ENCODE results near the gene SART3.

SART3 gene

GRCh38 chr12:108483213-108484059 is 77.5 kb downstream of the SART3 start:
- Histone ChIP-seq H3K4me1 (ENCODE audit: control insufficient read depth, insufficient read depth, low read length) (peaks cover 3% of the 10 kb centered on the region), H3K9me3 (ENCODE audit: control insufficient read depth, insufficient read depth, low read length) (no peaks in the 10 kb centered on the region), H3K36me3 (ENCODE audit: control insufficient read depth, insufficient read depth, low read length) (no peaks in the 10 kb centered on the region), H3K9ac (ENCODE audit: low read depth, low read length) (no peak overlapping the region), H3K4me3 (ENCODE audit: low read depth, low read length) (no peak overlapping the region), H3K27me3 (ENCODE audit: control insufficient read depth, insufficient read depth, low read length) (peaks cover 7% of the 10 kb centered on the region)

- Histone ChIP-seq H3K27me3 (ENCODE audit: control insufficient read depth, insufficient read depth, low read length) (peaks cover 7% of the 10 kb centered on the region), H3K4me3 (ENCODE audit: low read depth, low read length) (no peak overlapping the region), H3K36me3 (ENCODE audit: control insufficient read depth, insufficient read depth, low read length) (no peaks in the 10 kb centered on the region), H3K9ac (ENCODE audit: low read depth, low read length) (no peak overlapping the region), H3K4me1 (ENCODE audit: control insufficient read depth, insufficient read depth, low read length) (peaks cover 3% of the 10 kb centered on the region), H3K9me3 (ENCODE audit: control insufficient read depth, insufficient read depth, low read length) (no peaks in the 10 kb centered on the region)
Observed at GRCh38 chr12:108482717-108483212, 78.2 kb downstream of the SART3 start.

- H3K9me3 ChIP-seq (ENCODE audit: control insufficient read depth, insufficient read depth, low read length) = no peaks in the 10 kb centered on the region
- H3K4me1 ChIP-seq (ENCODE audit: control insufficient read depth, insufficient read depth, low read length) = peaks cover 3% of the 10 kb centered on the region
- no peaks in the 10 kb centered on the region for H3K36me3 ChIP-seq (ENCODE audit: control insufficient read depth, insufficient read depth, low read length)
- peaks cover 7% of the 10 kb centered on the region for H3K27me3 ChIP-seq (ENCODE audit: control insufficient read depth, insufficient read depth, low read length)
- no peak overlapping the region for H3K4me3 ChIP-seq (ENCODE audit: low read depth, low read length)
- H3K9ac ChIP-seq (ENCODE audit: low read depth, low read length) = no peak overlapping the region
Observed at GRCh38 chr12:108479364-108480070, 81.5 kb downstream of the SART3 start.

- Histone ChIP-seq H3K36me3 (ENCODE audit: control insufficient read depth, insufficient read depth, low read length) (no peaks in the 10 kb centered on the region), H3K9ac (ENCODE audit: low read depth, low read length) (no peak overlapping the region), H3K9me3 (ENCODE audit: control insufficient read depth, insufficient read depth, low read length) (no peaks in the 10 kb centered on the region), H3K27me3 (ENCODE audit: control insufficient read depth, insufficient read depth, low read length) (peaks cover 7% of the 10 kb centered on the region), H3K4me3 (ENCODE audit: low read depth, low read length) (no peak overlapping the region), H3K4me1 (ENCODE audit: control insufficient read depth, insufficient read depth, low read length) (peaks cover 3% of the 10 kb centered on the region)
Observed at GRCh38 chr12:108478611-108479206, 82.3 kb downstream of the SART3 start.

- Histone ChIP-seq H3K4me3 (ENCODE audit: low read depth, low read length) (no peak overlapping the region), H3K36me3 (ENCODE audit: control insufficient read depth, insufficient read depth, low read length) (no peaks in the 10 kb centered on the region), H3K4me1 (ENCODE audit: control insufficient read depth, insufficient read depth, low read length) (no peaks in the 10 kb centered on the region), H3K9me3 (ENCODE audit: control insufficient read depth, insufficient read depth, low read length) (no peaks in the 10 kb centered on the region), H3K27me3 (ENCODE audit: control insufficient read depth, insufficient read depth, low read length) (peaks cover 7% of the 10 kb centered on the region), H3K9ac (ENCODE audit: low read depth, low read length) (no peak overlapping the region)
Observed at GRCh38 chr12:108477881-108478259, 83.1 kb downstream of the SART3 start.

GRCh38 chr12:108477055-108477880 is 83.7 kb downstream of the SART3 start:
- Histone ChIP-seq H3K36me3 (ENCODE audit: control insufficient read depth, insufficient read depth, low read length) (no peaks in the 10 kb centered on the region), H3K4me3 (ENCODE audit: low read depth, low read length) (no peak overlapping the region), H3K27me3 (ENCODE audit: control insufficient read depth, insufficient read depth, low read length) (peaks cover 4% of the 10 kb centered on the region), H3K9ac (ENCODE audit: low read depth, low read length) (no peak overlapping the region), H3K4me1 (ENCODE audit: control insufficient read depth, insufficient read depth, low read length) (no peaks in the 10 kb centered on the region), H3K9me3 (ENCODE audit: control insufficient read depth, insufficient read depth, low read length) (no peaks in the 10 kb centered on the region)

GRCh38 chr12:108475396-108475795 is 85.6 kb downstream of the SART3 start:
- Histone ChIP-seq H3K4me1 (ENCODE audit: control insufficient read depth, insufficient read depth, low read length) (no peaks in the 10 kb centered on the region), H3K9me3 (ENCODE audit: control insufficient read depth, insufficient read depth, low read length) (no peaks in the 10 kb centered on the region), H3K4me3 (ENCODE audit: low read depth, low read length) (no peak overlapping the region), H3K9ac (ENCODE audit: low read depth, low read length) (no peak overlapping the region), H3K27me3 (ENCODE audit: control insufficient read depth, insufficient read depth, low read length) (peaks cover under 1% of the 10 kb centered on the region), H3K36me3 (ENCODE audit: control insufficient read depth, insufficient read depth, low read length) (no peaks in the 10 kb centered on the region)

- H3K9me3 ChIP-seq (ENCODE audit: control insufficient read depth, insufficient read depth, low read length) = no peaks in the 10 kb centered on the region
- no peak overlapping the region for H3K9ac ChIP-seq (ENCODE audit: low read depth, low read length)
- no peaks in the 10 kb centered on the region for H3K4me1 ChIP-seq (ENCODE audit: control insufficient read depth, insufficient read depth, low read length)
- H3K36me3 ChIP-seq (ENCODE audit: control insufficient read depth, insufficient read depth, low read length) = no peaks in the 10 kb centered on the region
- H3K4me3 ChIP-seq (ENCODE audit: low read depth, low read length) = no peak overlapping the region
- no peaks in the 10 kb centered on the region for H3K27me3 ChIP-seq (ENCODE audit: control insufficient read depth, insufficient read depth, low read length)
Observed at GRCh38 chr12:108473400-108474055, 87.4 kb downstream of the SART3 start.
